Sigmoid colon (tissue), 4 donors: ENCODE results near the gene RSRP1.
"Not testable (repeated sequence)": the region's sequence is repeated elsewhere in the genome, so short reads cannot be mapped to it uniquely, and the experiment has no call there.

Experiments
- CTCF ChIP-seq, 4 experiments: fragments of 450-650 bp in 3 of 4; fragments of 200-600 bp in 1 of 4; IDR thresholded peaks; one replicate each; pipeline ENCODE4 v1.5.1; 2016 to 2019; ENCODE audit warnings: antibody characterized with exemption in 4 of 4, mild to moderate bottlenecking in 3 of 4, moderate library complexity in 2 of 4
- EP300 ChIP-seq, 4 donors: sonication (generic); formaldehyde crosslinking; IDR thresholded peaks; one replicate each; pipeline ENCODE4 v1.6.1; 2017; ENCODE audit warnings: antibody characterized with exemption in 4 of 4

GRCh38 chr1:25288573-25289101 lies 41.4 kb upstream of the RSRP1 start:
- TF ChIP-seq CTCF, EP300 (IDR thresholded peaks at IDR 0.05): not testable (repeated sequence)
